ENCODE data around the gene CALCOCO2. TPM values are rescaled to one million over a fixed set of nuclear protein-coding genes. Genes with fewer than 3 reads are reported as not detected.

The CALCOCO2 gene
- total RNA-seq, 1 donor from 2014 or later, result 92.6 TPM

DNA sequence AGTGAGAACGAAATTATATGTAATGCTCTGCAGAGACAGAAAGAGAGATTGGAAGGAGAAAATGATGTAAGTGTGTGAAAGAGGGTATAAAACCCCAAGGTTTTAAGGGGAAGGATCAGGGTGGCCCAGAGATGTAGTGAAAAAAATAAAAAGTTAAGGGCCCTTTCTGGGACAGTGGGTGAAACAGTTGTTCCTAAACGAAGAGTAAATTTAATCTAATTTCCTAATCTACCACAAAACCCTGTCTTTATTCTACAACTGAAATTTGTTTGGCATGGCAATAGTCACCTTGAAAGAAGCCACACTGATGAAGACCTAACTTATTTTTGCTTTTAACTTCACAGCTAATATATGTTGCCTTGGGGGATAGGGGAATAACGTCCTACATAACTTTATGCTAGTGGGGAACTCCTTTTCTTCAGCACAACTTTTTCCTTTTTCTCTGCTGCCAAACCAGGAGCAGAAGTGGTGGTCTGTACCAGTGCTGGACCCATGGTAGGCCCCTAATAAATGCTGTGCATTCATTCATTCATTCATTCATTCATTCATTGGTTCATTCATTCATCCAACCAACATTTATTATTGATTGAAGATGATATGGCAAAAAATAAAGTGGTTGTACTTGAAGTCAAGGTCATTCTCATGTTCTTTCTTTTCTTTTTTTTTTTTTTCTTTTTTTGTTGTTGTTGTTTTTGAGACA, 25.4 kb downstream of the CALCOCO2 start:
- Mint-ChIP-seq H3K27me3 (no peaks in the 10 kb centered on the region), H3K9me3 (ENCODE audit: low read depth) (no peaks in the 10 kb centered on the region), H3K4me1 (ENCODE audit: low read depth) (peaks cover 14% of the 10 kb centered on the region), H3K4me3 (ENCODE audit: low read depth) (no peak overlapping the region), H3K27ac (no peak overlapping the region), H3K36me3 (ENCODE audit: insufficient read depth) (peaks cover 21% of the 10 kb centered on the region)
- no peak for DNase-seq (ENCODE audit: low spot score, unreplicated experiment)
- TF ChIP-seq, protein P1, sequence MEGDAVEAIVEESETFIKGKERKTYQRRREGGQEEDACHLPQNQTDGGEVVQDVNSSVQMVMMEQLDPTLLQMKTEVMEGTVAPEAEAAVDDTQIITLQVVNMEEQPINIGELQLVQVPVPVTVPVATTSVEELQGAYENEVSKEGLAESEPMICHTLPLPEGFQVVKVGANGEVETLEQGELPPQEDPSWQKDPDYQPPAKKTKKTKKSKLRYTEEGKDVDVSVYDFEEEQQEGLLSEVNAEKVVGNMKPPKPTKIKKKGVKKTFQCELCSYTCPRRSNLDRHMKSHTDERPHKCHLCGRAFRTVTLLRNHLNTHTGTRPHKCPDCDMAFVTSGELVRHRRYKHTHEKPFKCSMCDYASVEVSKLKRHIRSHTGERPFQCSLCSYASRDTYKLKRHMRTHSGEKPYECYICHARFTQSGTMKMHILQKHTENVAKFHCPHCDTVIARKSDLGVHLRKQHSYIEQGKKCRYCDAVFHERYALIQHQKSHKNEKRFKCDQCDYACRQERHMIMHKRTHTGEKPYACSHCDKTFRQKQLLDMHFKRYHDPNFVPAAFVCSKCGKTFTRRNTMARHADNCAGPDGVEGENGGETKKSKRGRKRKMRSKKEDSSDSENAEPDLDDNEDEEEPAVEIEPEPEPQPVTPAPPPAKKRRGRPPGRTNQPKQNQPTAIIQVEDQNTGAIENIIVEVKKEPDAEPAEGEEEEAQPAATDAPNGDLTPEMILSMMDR (IDR thresholded peaks at IDR 0.05; ENCODE audit: unreplicated experiment), result no peak

DNA sequence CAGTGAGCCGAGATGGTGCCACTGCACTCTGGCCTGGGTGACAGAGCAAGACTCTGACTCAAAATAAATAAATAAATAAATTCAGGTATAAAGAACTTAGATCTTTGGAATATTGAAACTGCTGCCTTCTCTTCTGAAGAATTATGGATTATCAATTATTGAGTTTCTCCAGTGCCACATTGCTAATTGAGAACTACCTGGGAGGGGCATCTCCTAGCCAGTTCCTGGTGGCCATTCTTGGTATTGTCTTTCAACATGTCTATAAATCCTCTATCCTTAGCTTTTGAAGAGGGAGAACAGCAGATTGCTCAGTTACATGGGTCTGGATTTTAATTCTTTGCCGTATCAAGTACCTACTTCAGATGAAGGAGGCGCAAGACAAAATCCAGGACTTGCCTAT, 29.2 kb downstream of the CALCOCO2 start:
- Mint-ChIP-seq H3K27ac (no peak overlapping the region), H3K27me3 (no peaks in the 10 kb centered on the region), H3K9me3 (ENCODE audit: low read depth) (no peaks in the 10 kb centered on the region), H3K4me1 (ENCODE audit: low read depth) (peaks cover 4% of the 10 kb centered on the region), H3K36me3 (ENCODE audit: insufficient read depth) (peaks cover 25% of the 10 kb centered on the region), H3K4me3 (ENCODE audit: low read depth) (no peak overlapping the region)
- TF ChIP-seq, protein P1 (IDR thresholded peaks at IDR 0.05; ENCODE audit: unreplicated experiment), result peak; percentile 42
- no peak for DNase-seq (ENCODE audit: low spot score, unreplicated experiment)

DNA sequence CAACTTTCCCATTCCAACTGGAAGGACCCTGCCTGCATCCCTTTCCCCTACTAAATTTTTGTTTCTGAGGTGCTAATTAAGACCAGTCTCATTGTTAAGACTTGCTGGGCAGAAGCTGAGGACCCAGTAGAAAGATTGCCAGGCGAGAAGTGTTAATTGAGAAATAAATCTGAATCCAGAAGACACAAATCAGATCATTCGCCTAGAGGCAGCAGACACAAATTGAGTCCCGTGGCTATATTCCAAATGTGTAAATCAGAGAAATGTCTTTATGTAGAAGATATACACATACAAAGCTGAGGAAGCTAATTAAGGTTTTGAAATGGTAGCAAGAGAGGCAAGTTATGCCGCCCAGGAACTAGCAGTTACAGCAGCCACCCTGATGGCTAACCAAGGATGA, 29.6 kb downstream of the CALCOCO2 start:
- Mint-ChIP-seq H3K36me3 (ENCODE audit: insufficient read depth) (peaks cover 26% of the 10 kb centered on the region), H3K9me3 (ENCODE audit: low read depth) (no peaks in the 10 kb centered on the region), H3K4me3 (ENCODE audit: low read depth) (no peak overlapping the region), H3K4me1 (ENCODE audit: low read depth) (peaks cover under 1% of the 10 kb centered on the region), H3K27me3 (no peaks in the 10 kb centered on the region), H3K27ac (no peak overlapping the region)
- no peak for DNase-seq (ENCODE audit: low spot score, unreplicated experiment)
- TF ChIP-seq, protein P1 (IDR thresholded peaks at IDR 0.05; ENCODE audit: unreplicated experiment), result no peak

DNA sequence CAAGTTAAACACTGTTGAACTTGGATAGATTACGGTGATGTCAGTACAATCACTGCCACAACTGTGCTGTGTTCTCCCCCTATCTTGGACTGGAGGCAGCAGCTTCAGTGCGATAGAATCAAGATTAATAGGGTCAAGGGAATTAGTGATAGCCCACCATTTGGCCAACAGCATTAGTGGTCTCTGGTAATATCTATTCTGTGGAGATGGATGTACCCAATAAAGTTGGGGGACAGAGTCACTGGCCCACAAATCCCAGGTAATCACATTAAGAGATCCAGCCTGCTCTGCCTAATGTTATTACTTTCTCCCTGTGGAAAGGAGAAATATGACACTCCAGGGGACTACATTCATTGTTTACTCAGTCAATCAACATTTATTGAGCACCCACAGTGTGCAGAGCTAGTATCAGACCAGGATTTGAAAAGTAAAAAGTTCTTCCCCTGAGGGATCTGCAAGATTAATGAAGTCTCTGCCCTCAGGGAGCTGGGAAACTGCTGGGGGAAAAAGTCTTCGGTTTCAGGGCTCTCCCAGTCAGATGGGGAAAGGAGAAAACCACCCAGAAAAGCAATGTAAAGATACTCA, 38.2 kb downstream of the CALCOCO2 start:
- Mint-ChIP-seq H3K4me3 (ENCODE audit: low read depth) (no peak overlapping the region), H3K36me3 (ENCODE audit: insufficient read depth) (peaks cover 12% of the 10 kb centered on the region), H3K4me1 (ENCODE audit: low read depth) (peaks cover 49% of the 10 kb centered on the region), H3K27ac (peak overlapping the region; percentile 67), H3K9me3 (ENCODE audit: low read depth) (no peaks in the 10 kb centered on the region), H3K27me3 (no peaks in the 10 kb centered on the region)
- DNase-seq (ENCODE audit: low spot score, unreplicated experiment), result no peak
- TF ChIP-seq, protein P1 (IDR thresholded peaks at IDR 0.05; ENCODE audit: unreplicated experiment), result no peak

DNA sequence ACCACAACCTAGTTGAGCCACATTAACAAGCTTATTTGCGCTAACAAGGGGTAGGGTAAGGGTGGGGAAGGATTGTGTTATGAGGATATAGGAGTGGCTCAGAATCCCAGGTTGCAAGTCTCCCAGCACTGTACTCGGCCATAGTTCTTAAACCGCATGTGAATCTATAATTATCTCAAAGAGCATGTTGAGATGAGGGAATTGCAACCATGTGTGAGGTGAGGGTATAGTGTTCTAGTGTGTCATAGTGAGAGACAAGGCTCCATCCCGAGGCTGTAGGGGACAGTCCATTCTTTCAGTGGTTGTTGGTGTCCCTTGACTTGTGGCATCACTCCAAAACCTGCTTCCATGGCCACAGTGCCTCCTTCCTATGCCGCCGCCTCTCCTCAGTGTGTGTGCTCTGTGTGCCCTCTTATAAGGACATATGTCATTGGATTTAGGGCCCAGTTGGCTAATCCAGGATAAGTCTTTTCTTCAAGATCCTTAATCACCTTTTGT, 39.0 kb downstream of the CALCOCO2 start:
- no peak overlapping the region for H3K4me3 Mint-ChIP-seq (ENCODE audit: low read depth)
- peaks cover 7% of the 10 kb centered on the region for H3K36me3 Mint-ChIP-seq (ENCODE audit: insufficient read depth)
- peaks cover 54% of the 10 kb centered on the region for H3K4me1 Mint-ChIP-seq (ENCODE audit: low read depth)
- H3K9me3 Mint-ChIP-seq (ENCODE audit: low read depth), result no peaks in the 10 kb centered on the region
- no peak for DNase-seq (ENCODE audit: low spot score, unreplicated experiment)
- peak overlapping the region; percentile 67 for H3K27ac Mint-ChIP-seq
- TF ChIP-seq, protein P1 (IDR thresholded peaks at IDR 0.05; ENCODE audit: unreplicated experiment), result no peak
- H3K27me3 Mint-ChIP-seq, result no peaks in the 10 kb centered on the region

Measured in progenitor cell of endocrine pancreas (in vitro differentiated cells).